Ammon's horn (tissue), 1 donor: ENCODE data around the gene DIP2A.
"Not testable (repeated sequence)": the region's sequence is repeated elsewhere in the genome, so short reads cannot be mapped to it uniquely, and the experiment has no call there.

Experiments used
- DNase-seq: peaks from one replicate; pipeline ENCODE4 v3.0.0-alpha.2; 2016; ENCODE audit warnings: low spot score

Gene DIP2A

GRCh38 chr21:46425041-46425440 lies 33.6 kb upstream of the DIP2A start:
- DNase-seq = no peak

GRCh38 chr21:46425571-46425970 lies 33.1 kb upstream of the DIP2A start:
- DNase-seq = no peak

- no peak for DNase-seq
Measured at GRCh38 chr21:46426313-46427046, 32.2 kb upstream of the DIP2A start.

- DNase-seq = no peak
Measured at GRCh38 chr21:46427516-46427915, 31.2 kb upstream of the DIP2A start.

GRCh38 chr21:46428286-46428685 lies 30.4 kb upstream of the DIP2A start:
- no peak for DNase-seq

- no peak for DNase-seq
Measured at GRCh38 chr21:46428987-46429710, 29.5 kb upstream of the DIP2A start.

GRCh38 chr21:46429754-46430681 lies 28.7 kb upstream of the DIP2A start:
- no peak for DNase-seq

- DNase-seq = no peak
Measured at GRCh38 chr21:46431448-46431847, 27.2 kb upstream of the DIP2A start.

GRCh38 chr21:46431884-46432488 lies 26.7 kb upstream of the DIP2A start:
- peak; percentile 80 for DNase-seq

GRCh38 chr21:46433116-46433515 lies 25.6 kb upstream of the DIP2A start:
- DNase-seq = not testable (repeated sequence)

- DNase-seq = no peak
Measured at GRCh38 chr21:46434322-46434958, 24.3 kb upstream of the DIP2A start.

GRCh38 chr21:46435786-46436227 lies 22.9 kb upstream of the DIP2A start:
- no peak for DNase-seq

- DNase-seq = no peak
Measured at GRCh38 chr21:46436621-46437020, 22.1 kb upstream of the DIP2A start.

- no peak for DNase-seq
Measured at GRCh38 chr21:46437096-46437498, 21.6 kb upstream of the DIP2A start.

- no peak for DNase-seq
Measured at GRCh38 chr21:46437511-46437910, 21.2 kb upstream of the DIP2A start.

- no peak for DNase-seq
Measured at GRCh38 chr21:46438241-46438640, 20.4 kb upstream of the DIP2A start.

GRCh38 chr21:46439906-46440305 lies 18.8 kb upstream of the DIP2A start:
- DNase-seq = no peak

- DNase-seq = no peak
Measured at GRCh38 chr21:46441331-46441730, 17.4 kb upstream of the DIP2A start.

GRCh38 chr21:46441961-46442498 lies 16.7 kb upstream of the DIP2A start:
- no peak for DNase-seq

- DNase-seq = peak; percentile 56
Measured at GRCh38 chr21:46442938-46443337, 15.8 kb upstream of the DIP2A start.

GRCh38 chr21:46443910-46444309 lies 14.8 kb upstream of the DIP2A start:
- DNase-seq = no peak
